Heart right ventricle (tissue), 16 donors: Measurements from ENCODE around the gene LPAR1. TPM values are rescaled to one million over a fixed set of nuclear protein-coding genes. Genes with fewer than 3 reads are reported as not detected.

Source experiments
- ATAC-seq, 8 donors: fragments of 200-7000 bp; cut with Tn5 transposase; one replicate each; pipeline ENCODE4 v1.9.1; 2020; ENCODE audit warnings: mild to moderate bottlenecking in 8 of 8, moderate library complexity in 8 of 8, moderate number of reproducible peaks in 1 of 8
- DNase-seq, 2 donors: peaks; one replicate each; pipeline ENCODE4 v3.0.0-alpha.2; 2020
- H3K27ac ChIP-seq, 10 donors: fragments of 200-600 bp; sonication (generic) in 2 of 10; one replicate each; pipeline versions ENCODE4 v1.5.0 to v1.8.0; 2020 to 2022; ENCODE audit warnings: mild to moderate bottlenecking in 3 of 10
- H3K27me3 ChIP-seq, 7 donors: fragments of 200-600 bp; one replicate each; pipeline ENCODE4 v1.8.0; 2021 to 2022; ENCODE audit warnings: mild to moderate bottlenecking in 2 of 7
- H3K36me3 ChIP-seq, 9 donors: fragments of 200-600 bp; sonication (generic) in 1 of 9; one replicate each; pipeline versions ENCODE4 v1.5.0 to v1.8.0; 2020 to 2022; ENCODE audit warnings: mild to moderate bottlenecking in 2 of 9
- H3K4me1 ChIP-seq, 9 donors: fragments of 200-600 bp; sonication (generic) in 1 of 9; one replicate each; pipeline versions ENCODE4 v1.5.0 to v1.8.0; 2020 to 2022; ENCODE audit warnings: mild to moderate bottlenecking in 4 of 9
- H3K4me3 ChIP-seq, 10 donors: fragments of 200-600 bp; sonication (generic) in 2 of 10; one replicate each; pipeline versions ENCODE4 v1.5.0 to v1.8.0; 2020 to 2022; ENCODE audit warnings: mild to moderate bottlenecking in 7 of 10, moderate library complexity in 2 of 10
- H3K9me3 ChIP-seq, 11 donors: fragments of 200-600 bp in 10 of 11; sonication (generic) in 2 of 11; one replicate each; pipeline versions ENCODE4 v1.5.0 to v1.8.0; 2013 to 2022; ENCODE audit warnings: mild to moderate bottlenecking in 2 of 11, control low read depth in 1 of 11, moderate library complexity in 1 of 11
- CTCF ChIP-seq, 9 donors: fragments of 200-600 bp; sonication (generic) in 2 of 9; IDR thresholded peaks; one replicate each; pipeline versions ENCODE4 v1.5.0 to v1.8.0; 2021 to 2022; ENCODE audit warnings: antibody characterized with exemption in 9 of 9, mild to moderate bottlenecking in 5 of 9, moderate library complexity in 1 of 9
- WGBS, 2 donors: extraction: QIAGEN DNeasy Blood & Tissue Kit; methylation state at CpG; one replicate each; pipeline ENCODE4 v1.1.7; 2013; ENCODE audit warnings: inconsistent platforms in 1 of 2; 5-methylcytosine and 5-hydroxymethylcytosine counted together
- intact Hi-C, 10 donors: fragments of 100-400 bp; cut with DNase I; formaldehyde crosslinking; loops; one replicate each; pipeline versions ENCODE4 v1.11.1 to v1.14.2; 2022
- polyA plus RNA-seq, 2 donors: library from polyadenylated mRNA; stranded (reverse); fragments of 200-250 nt; gene quantifications; one replicate each; pipeline ENCODE4 v1.2.3, GENCODE V29; 2013
- total RNA-seq, 10 donors: library from RNA; stranded (reverse); fragmentation: NEBNext Ultra II Directional in 3 of 10; extraction: Animal tissue kit (Norgen Biotek cat#: 25700) in 3 of 10; gene quantifications; one replicate each; pipeline versions ENCODE4 v1.2.1 to v1.2.4, GENCODE V29; 2021 to 2023
- donor health status: Arrhythmogenic right ventricular cardiomyopathy.
- donor health status: ischemic (EF 13 %, LVEDD 7.1; RV severe dilation, severe dysfunction).
- donor health status: healthy with polysubstance abuse.
- donor health status: DM: no; HTN: yes; CAD: no.
- donor health status: DM: no; HTN: no; CAD: no.
- donor health status: ischemic (EF 25% LVEDD 6.9; RV normal size, moderate dysfunction).
- donor health status: ischemic (EF 25% LVEDD 5.7; RV mildly dilated, moderate dysfunction).
- donor health status: healthy.
- donor health status: DM: yes; HTN: yes; CAD: no.
- donor health status: Ischemic cardiomyopathy.
- donor health status: ischemic (EF 35%, LVEDD 5.7; RV mildly dilated, moderate dysfunction).
- donor health status: nonischemic (EF 11% LVEDD 7.7; RV severe dilation, severe dysfunction).
- donor health status: DM: yes; HTN: yes; CAD: no.
- donor health status: PGD.
- donor health status: ischemic (EF 29% LVEDD 5.4; RV normal size, mild dysfunction).
- donor health status: nonischemic (EF 23%, LVEDD 6.1; RV moderate dilation, normal function).

The LPAR1 gene
- total and polyA plus RNA-seq, 12 donors = 4.0 to 16.6 (median 7.7) TPM

GRCh38 chr9:111034170-111034897 lies 3.9 kb downstream of the LPAR1 start:
- no peak for ATAC-seq
- H3K9me3 ChIP-seq = no peaks in the 10 kb centered on the region
- H3K27ac ChIP-seq = peak overlapping the region in 1 of 10 donors; percentile 6
- DNase-seq = no peak
- peaks cover 0 to 33% (median 6%) of the 10 kb centered on the region in 9 donors for H3K4me1 ChIP-seq
- H3K27me3 ChIP-seq = peaks cover 4 to 84% (median 50%) of the 10 kb centered on the region in 7 donors
- H3K4me3 ChIP-seq = no peak overlapping the region
- H3K36me3 ChIP-seq = peaks cover 0 to 4% (median 0%) of the 10 kb centered on the region in 9 donors
- intact Hi-C loops = loop anchor here in 1 of 10 donors (10.0 kb wide), 2 partner anchors 140 to 260 kb away; no protein-coding TSS in a partner anchor
- WGBS, 2 donors = 72 to 79% methylated on average over 6 of the region's 6 CpGs
- no peak for TF ChIP-seq CTCF (IDR thresholded peaks at IDR 0.05)

GRCh38 chr9:111030492-111030891 lies 7.8 kb downstream of the LPAR1 start:
- WGBS, 2 donors = 29 to 30% methylated on average over 5 of the region's 5 CpGs
- peaks cover 0 to 4% (median 0%) of the 10 kb centered on the region in 9 donors for H3K36me3 ChIP-seq
- intact Hi-C loops = loop anchor here in 1 of 10 donors (10.0 kb wide), 2 partner anchors 136 to 264 kb away; no protein-coding TSS in a partner anchor
- H3K27me3 ChIP-seq = peaks cover 0 to 49% (median 23%) of the 10 kb centered on the region in 7 donors
- H3K27ac ChIP-seq = no peak overlapping the region
- no peak for TF ChIP-seq CTCF (IDR thresholded peaks at IDR 0.05)
- peaks cover 0 to 1% (median 0%) of the 10 kb centered on the region in 11 donors for H3K9me3 ChIP-seq
- no peak for DNase-seq
- ATAC-seq = peak in 2 of 8 donors; percentile 31 to 52
- H3K4me1 ChIP-seq = peaks cover 0 to 16% (median 0%) of the 10 kb centered on the region in 9 donors
- H3K4me3 ChIP-seq = no peak overlapping the region

- intact Hi-C loops = no loop called here
- Histone ChIP-seq H3K27me3 (peaks cover 0 to 36% (median 19%) of the 10 kb centered on the region in 7 donors), H3K4me3 (no peak overlapping the region), H3K9me3 (peaks cover 0 to 11% (median 0%) of the 10 kb centered on the region in 11 donors), H3K4me1 (peaks cover 0 to 6% (median 0%) of the 10 kb centered on the region in 9 donors), H3K27ac (no peak overlapping the region), H3K36me3 (peaks cover 0 to 4% (median 0%) of the 10 kb centered on the region in 9 donors)
- DNase-seq (no peak), ATAC-seq (no peak)
- WGBS, 2 donors = 75 to 83% methylated on average over 4 of the region's 4 CpGs
- no peak for TF ChIP-seq CTCF (IDR thresholded peaks at IDR 0.05)
Measured at GRCh38 chr9:111029260-111029659, 9.0 kb downstream of the LPAR1 start.

GRCh38 chr9:111027798-111028197 lies 10.5 kb downstream of the LPAR1 start:
- WGBS, 2 donors = 93 to 97% methylated on average over 2 of the region's 2 CpGs
- DNase-seq = no peak

More at GRCh38 chr9:111027798-111028197, 10.5 kb downstream of the LPAR1 start:
- Histone ChIP-seq H3K36me3 (peaks cover 0 to 4% (median 0%) of the 10 kb centered on the region in 9 donors), H3K9me3 (peaks cover 0 to 11% (median 0%) of the 10 kb centered on the region in 11 donors), H3K4me3 (no peak overlapping the region), H3K4me1 (peaks cover 0 to 3% (median 0%) of the 10 kb centered on the region in 9 donors), H3K27ac (no peak overlapping the region), H3K27me3 (peaks cover 0 to 23% (median 6%) of the 10 kb centered on the region in 7 donors)
- no peak for TF ChIP-seq CTCF (IDR thresholded peaks at IDR 0.05)
- intact Hi-C loops = no loop called here
- no peak for ATAC-seq
